Measurements from ENCODE around the gene RAMP3. TPM values are rescaled to one million over a fixed set of nuclear protein-coding genes. Genes with fewer than 3 reads are reported as not detected.

Gene RAMP3
- total and polyA plus RNA-seq, 2 donors (not counting 1 experiment from before 2014, with no cell fraction given): 0.17 TPM; not detected in 1

GRCh38 chr7:45158471-45158870 lies 880 bp downstream of the RAMP3 start:
- Histone ChIP-seq H3K4me2 (ENCODE audit: extremely low read depth, insufficient read depth, low read length) (no peak overlapping the region), H3K36me3 (ENCODE audit: control insufficient read depth, insufficient read depth, low read length) (no peaks in the 10 kb centered on the region), H3K79me2 (ENCODE audit: control insufficient read depth, insufficient read depth, low read length) (no peaks in the 10 kb centered on the region), H3K9ac (ENCODE audit: insufficient read depth, low read length) (no peak overlapping the region), H3K9me3 (ENCODE audit: control insufficient read depth, insufficient read depth, low read depth, low read length) (no peaks in the 10 kb centered on the region), H4K20me1 (ENCODE audit: control insufficient read depth, extremely low read depth, insufficient read depth, low read length) (no peaks in the 10 kb centered on the region), H3K4me3 (replicated peaks in 1 of 4; ENCODE audit: control extremely low read depth in 1 of 4, insufficient read depth in 1 of 4, low read depth in 3 of 4, low read length in 4 of 4) (no peak overlapping the region), H3K27ac (ENCODE audit: insufficient read depth, low read length) (no peak overlapping the region), H3K27me3 (ENCODE audit: control insufficient read depth, insufficient read depth, low read length) (peaks cover 19% of the 10 kb centered on the region), H3K4me1 (ENCODE audit: control insufficient read depth, extremely low read depth, insufficient read depth, low read length) (no peaks in the 10 kb centered on the region), H2AFZ (ENCODE audit: low read length) (no peak overlapping the region)
- no peak for DNase-seq (ENCODE audit: low read depth in 2 of 2)
- TF ChIP-seq EZH2 (IDR thresholded peaks at IDR 0.05; ENCODE audit: low read length, missing control alignments) (no peak), CTCF (conservative IDR thresholded peaks at IDR 0.05 in 1 of 2, IDR thresholded peaks at IDR 0.05 in 1 of 2; ENCODE audit: low read depth in 1 of 2, low read length in 2 of 2) (no peak)

GRCh38 chr7:45159296-45159695 lies 1.7 kb downstream of the RAMP3 start:
- H2AFZ ChIP-seq (ENCODE audit: low read length): no peak overlapping the region
- no peaks in the 10 kb centered on the region for H3K36me3 ChIP-seq (ENCODE audit: control insufficient read depth, insufficient read depth, low read length)
- H3K79me2 ChIP-seq (ENCODE audit: control insufficient read depth, insufficient read depth, low read length): no peaks in the 10 kb centered on the region
- DNase-seq (ENCODE audit: low read depth in 2 of 2): no peak
- peaks cover 19% of the 10 kb centered on the region for H3K27me3 ChIP-seq (ENCODE audit: control insufficient read depth, insufficient read depth, low read length)
- H3K4me3 ChIP-seq (replicated peaks in 1 of 4; ENCODE audit: control extremely low read depth in 1 of 4, insufficient read depth in 1 of 4, low read depth in 3 of 4, low read length in 4 of 4): no peak overlapping the region
- no peak overlapping the region for H3K27ac ChIP-seq (ENCODE audit: insufficient read depth, low read length)
- H3K9ac ChIP-seq (ENCODE audit: insufficient read depth, low read length): no peak overlapping the region
- H3K4me2 ChIP-seq (ENCODE audit: extremely low read depth, insufficient read depth, low read length): no peak overlapping the region
- no peaks in the 10 kb centered on the region for H3K4me1 ChIP-seq (ENCODE audit: control insufficient read depth, extremely low read depth, insufficient read depth, low read length)
- H4K20me1 ChIP-seq (ENCODE audit: control insufficient read depth, extremely low read depth, insufficient read depth, low read length): no peaks in the 10 kb centered on the region
- H3K9me3 ChIP-seq (ENCODE audit: control insufficient read depth, insufficient read depth, low read depth, low read length): no peaks in the 10 kb centered on the region
- TF ChIP-seq EZH2 (IDR thresholded peaks at IDR 0.05; ENCODE audit: low read length, missing control alignments) (no peak), CTCF (conservative IDR thresholded peaks at IDR 0.05 in 1 of 2, IDR thresholded peaks at IDR 0.05 in 1 of 2; ENCODE audit: low read depth in 1 of 2, low read length in 2 of 2) (no peak)

- Histone ChIP-seq H3K4me3 (replicated peaks in 1 of 4; ENCODE audit: control extremely low read depth in 1 of 4, insufficient read depth in 1 of 4, low read depth in 3 of 4, low read length in 4 of 4) (no peak overlapping the region), H4K20me1 (ENCODE audit: control insufficient read depth, extremely low read depth, insufficient read depth, low read length) (no peaks in the 10 kb centered on the region), H2AFZ (ENCODE audit: low read length) (no peak overlapping the region), H3K27ac (ENCODE audit: insufficient read depth, low read length) (no peak overlapping the region), H3K9me3 (ENCODE audit: control insufficient read depth, insufficient read depth, low read depth, low read length) (no peaks in the 10 kb centered on the region), H3K36me3 (ENCODE audit: control insufficient read depth, insufficient read depth, low read length) (no peaks in the 10 kb centered on the region), H3K4me1 (ENCODE audit: control insufficient read depth, extremely low read depth, insufficient read depth, low read length) (no peaks in the 10 kb centered on the region), H3K4me2 (ENCODE audit: extremely low read depth, insufficient read depth, low read length) (no peak overlapping the region), H3K79me2 (ENCODE audit: control insufficient read depth, insufficient read depth, low read length) (no peaks in the 10 kb centered on the region), H3K27me3 (ENCODE audit: control insufficient read depth, insufficient read depth, low read length) (peaks cover 19% of the 10 kb centered on the region), H3K9ac (ENCODE audit: insufficient read depth, low read length) (no peak overlapping the region)
- TF ChIP-seq EZH2 (IDR thresholded peaks at IDR 0.05; ENCODE audit: low read length, missing control alignments) (no peak), CTCF (conservative IDR thresholded peaks at IDR 0.05 in 1 of 2, IDR thresholded peaks at IDR 0.05 in 1 of 2; ENCODE audit: low read depth in 1 of 2, low read length in 2 of 2) (no peak)
- DNase-seq (ENCODE audit: low read depth in 2 of 2): no peak
Observed at GRCh38 chr7:45160417-45160881, 2.9 kb downstream of the RAMP3 start.

Measured in fibroblast of lung (primary cell).